GM18526 (cell line): ENCODE data around the gene ZNF474.

ENCODE experiments used
- POLR2A ChIP-seq: IDR thresholded peaks from 3 replicates; pipeline ENCODE4 v1.6.1; 2011; ENCODE audit not compliant: insufficient read length; ENCODE audit errors: extremely low read depth

The ZNF474 gene

GRCh38 chr5:122112063-122112462 is 17.3 kb upstream of the ZNF474 start:
- TF ChIP-seq POLR2A, result no peak

- TF ChIP-seq POLR2A, result no peak
Measured at GRCh38 chr5:122112733-122113558, 16.4 kb upstream of the ZNF474 start.

- no peak for TF ChIP-seq POLR2A
Measured at GRCh38 chr5:122114501-122114900, 14.8 kb upstream of the ZNF474 start.

GRCh38 chr5:122118356-122118948 is 10.9 kb upstream of the ZNF474 start:
- no peak for TF ChIP-seq POLR2A

GRCh38 chr5:122119205-122119604 is 10.1 kb upstream of the ZNF474 start:
- no peak for TF ChIP-seq POLR2A

- no peak for TF ChIP-seq POLR2A
Measured at GRCh38 chr5:122120493-122120892, 8.9 kb upstream of the ZNF474 start.

GRCh38 chr5:122120957-122121356 is 8.4 kb upstream of the ZNF474 start:
- no peak for TF ChIP-seq POLR2A

GRCh38 chr5:122121479-122122465 is 7.6 kb upstream of the ZNF474 start:
- no peak for TF ChIP-seq POLR2A

GRCh38 chr5:122124766-122125165 is 4.6 kb upstream of the ZNF474 start:
- no peak for TF ChIP-seq POLR2A

- no peak for TF ChIP-seq POLR2A
Measured at GRCh38 chr5:122126177-122126755, 3.1 kb upstream of the ZNF474 start.

- TF ChIP-seq POLR2A, result no peak
Measured at GRCh38 chr5:122126756-122127321, 2.5 kb upstream of the ZNF474 start.

GRCh38 chr5:122130152-122130551 is 806 bp downstream of the ZNF474 start:
- no peak for TF ChIP-seq POLR2A

GRCh38 chr5:122137702-122138101 is 8.4 kb downstream of the ZNF474 start:
- TF ChIP-seq POLR2A, result no peak

GRCh38 chr5:122138356-122138755 is 9.0 kb downstream of the ZNF474 start:
- no peak for TF ChIP-seq POLR2A

GRCh38 chr5:122140900-122141299 is 11.6 kb downstream of the ZNF474 start:
- no peak for TF ChIP-seq POLR2A

- TF ChIP-seq POLR2A, result no peak
Measured at GRCh38 chr5:122141751-122142150, 12.4 kb downstream of the ZNF474 start.
